ENCODE measurements around the gene IGFL2. TPM values are rescaled to one million over a fixed set of nuclear protein-coding genes. Genes with fewer than 3 reads are reported as not detected.

The IGFL2 gene
- total RNA-seq, 3 donors from 2014 or later = 0.38 to 0.53 TPM; not detected in 1

DNA sequence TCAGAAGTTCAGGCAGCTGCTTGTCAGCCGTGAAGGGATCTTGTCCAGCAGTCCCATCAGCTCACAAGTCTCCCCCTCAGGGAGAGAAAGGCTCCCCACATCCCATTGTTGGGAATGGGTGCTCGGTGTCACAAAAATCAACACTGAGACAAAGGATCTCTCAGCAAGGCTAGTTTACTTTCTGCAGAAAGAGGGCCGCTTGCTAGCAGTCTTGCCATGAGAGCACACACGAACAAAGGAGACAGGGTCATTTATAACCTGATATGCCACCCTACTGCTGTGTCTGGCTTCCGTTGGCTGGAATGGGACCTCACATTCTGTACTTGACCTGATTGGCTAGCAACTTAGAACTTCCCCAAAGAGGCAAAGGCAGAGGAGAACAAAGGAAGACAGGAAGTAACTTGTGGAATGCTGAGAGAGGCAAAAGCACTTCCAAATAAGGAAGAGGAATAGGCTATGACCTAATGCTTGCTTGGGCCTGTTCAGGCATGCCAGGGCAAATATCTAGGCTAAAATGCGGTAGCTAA lies 14.9 kb upstream of the IGFL2 start:
- TF ChIP-seq, protein P1, sequence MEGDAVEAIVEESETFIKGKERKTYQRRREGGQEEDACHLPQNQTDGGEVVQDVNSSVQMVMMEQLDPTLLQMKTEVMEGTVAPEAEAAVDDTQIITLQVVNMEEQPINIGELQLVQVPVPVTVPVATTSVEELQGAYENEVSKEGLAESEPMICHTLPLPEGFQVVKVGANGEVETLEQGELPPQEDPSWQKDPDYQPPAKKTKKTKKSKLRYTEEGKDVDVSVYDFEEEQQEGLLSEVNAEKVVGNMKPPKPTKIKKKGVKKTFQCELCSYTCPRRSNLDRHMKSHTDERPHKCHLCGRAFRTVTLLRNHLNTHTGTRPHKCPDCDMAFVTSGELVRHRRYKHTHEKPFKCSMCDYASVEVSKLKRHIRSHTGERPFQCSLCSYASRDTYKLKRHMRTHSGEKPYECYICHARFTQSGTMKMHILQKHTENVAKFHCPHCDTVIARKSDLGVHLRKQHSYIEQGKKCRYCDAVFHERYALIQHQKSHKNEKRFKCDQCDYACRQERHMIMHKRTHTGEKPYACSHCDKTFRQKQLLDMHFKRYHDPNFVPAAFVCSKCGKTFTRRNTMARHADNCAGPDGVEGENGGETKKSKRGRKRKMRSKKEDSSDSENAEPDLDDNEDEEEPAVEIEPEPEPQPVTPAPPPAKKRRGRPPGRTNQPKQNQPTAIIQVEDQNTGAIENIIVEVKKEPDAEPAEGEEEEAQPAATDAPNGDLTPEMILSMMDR (IDR thresholded peaks at IDR 0.05) = no peak
- H3K4me1 ChIP-seq (ENCODE audit: low read depth) = no peaks in the 10 kb centered on the region
- H3K36me3 ChIP-seq (ENCODE audit: low read depth) = no peaks in the 10 kb centered on the region
- intact Hi-C loops (cut with DNase I, micrococcal nuclease) = no loop called here
- ATAC-seq (no peak), DNase-seq (peak in 1 of 3 donors; percentile 11)
- H3K9me3 ChIP-seq = no peaks in the 10 kb centered on the region
- no peak overlapping the region for H3K4me3 ChIP-seq

DNA sequence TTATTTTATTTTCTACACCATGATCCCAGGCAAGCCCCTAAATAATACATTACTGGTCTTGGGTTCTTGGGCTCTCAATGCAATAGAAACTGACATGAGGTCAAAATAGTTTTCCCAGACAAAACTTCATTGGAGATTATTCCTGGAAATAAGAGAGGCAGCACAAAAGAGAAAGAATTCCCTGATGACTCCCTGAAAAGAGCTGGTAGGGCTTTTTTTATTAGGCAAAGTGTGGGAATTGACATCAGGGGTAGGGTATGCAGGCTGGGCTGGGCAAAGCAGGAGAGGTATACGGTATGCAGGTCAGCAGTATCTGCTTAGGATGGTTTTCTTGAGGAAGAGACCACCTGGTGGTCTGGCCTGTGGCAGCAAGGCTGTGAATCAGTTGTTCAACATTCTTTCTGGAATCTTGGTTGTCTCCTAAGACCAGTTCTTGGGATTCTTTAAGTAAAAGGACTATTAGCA lies 14.2 kb upstream of the IGFL2 start:
- Histone ChIP-seq H3K4me1 (ENCODE audit: low read depth) (no peaks in the 10 kb centered on the region), H3K36me3 (ENCODE audit: low read depth) (no peaks in the 10 kb centered on the region), H3K4me3 (no peak overlapping the region), H3K9me3 (no peaks in the 10 kb centered on the region)
- intact Hi-C loops (cut with DNase I, micrococcal nuclease) = no loop called here
- TF ChIP-seq, protein P1 (IDR thresholded peaks at IDR 0.05) = no peak
- no peak for ATAC-seq
- no peak for DNase-seq

DNA sequence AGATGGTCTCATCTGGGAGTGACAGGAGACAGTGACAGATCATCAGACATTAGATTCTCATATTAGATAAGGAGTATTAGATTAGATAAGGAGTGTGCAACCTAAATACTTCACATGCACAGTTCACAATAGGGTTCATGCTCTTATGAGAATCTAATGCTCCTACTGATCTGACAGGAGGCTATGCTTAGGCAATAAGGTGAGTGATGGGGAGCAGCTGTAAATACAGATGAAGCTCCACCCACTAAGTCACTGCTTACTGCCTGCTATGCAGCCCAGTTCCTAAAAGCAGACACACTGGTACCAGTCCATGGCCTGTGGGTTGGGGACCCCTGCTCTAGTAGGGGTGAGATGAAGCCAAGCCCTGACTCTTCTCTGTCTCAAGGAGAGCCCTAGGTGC lies 13.5 kb upstream of the IGFL2 start:
- intact Hi-C loops (cut with DNase I, micrococcal nuclease) = no loop called here
- ATAC-seq = no peak
- no peak overlapping the region for H3K4me3 ChIP-seq

DNA sequence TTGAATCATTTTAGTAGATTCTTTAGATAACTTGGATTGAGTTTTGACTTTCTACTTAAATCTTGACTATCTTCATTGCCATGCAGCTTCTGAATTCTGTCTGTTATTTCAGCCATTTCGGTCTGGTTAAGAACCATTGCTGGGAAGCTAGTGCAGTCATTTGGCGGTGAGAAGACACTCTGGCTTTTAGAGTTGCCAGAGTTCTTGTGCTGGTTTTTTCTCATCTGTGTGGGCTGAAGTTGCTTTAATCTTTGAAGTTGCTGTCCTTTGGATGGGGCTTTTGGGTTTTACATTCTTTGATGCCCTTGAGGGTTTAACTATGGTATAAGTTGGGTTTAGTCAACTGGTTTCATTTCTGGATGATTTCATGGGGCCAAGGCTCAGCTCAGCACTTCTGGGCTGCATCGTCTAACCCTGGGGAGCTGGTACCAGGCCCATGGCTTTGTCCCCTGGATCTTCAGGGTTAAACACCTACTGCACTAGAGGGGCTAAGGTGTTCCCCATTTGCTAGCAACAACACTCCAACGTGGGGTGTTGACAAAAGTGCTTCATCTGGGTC lies 10.0 kb upstream of the IGFL2 start:
- TF ChIP-seq, protein P1 (IDR thresholded peaks at IDR 0.05) = no peak
- intact Hi-C loops (cut with DNase I, micrococcal nuclease) = no loop called here
- Histone ChIP-seq H3K36me3 (ENCODE audit: low read depth) (no peaks in the 10 kb centered on the region), H3K4me3 (no peak overlapping the region), H3K4me1 (ENCODE audit: low read depth) (no peaks in the 10 kb centered on the region), H3K9me3 (no peaks in the 10 kb centered on the region)
- ATAC-seq (no peak), DNase-seq (no peak)

More for the DNA sequence above, 13.5 kb upstream of the IGFL2 start:
- Histone ChIP-seq H3K36me3 (ENCODE audit: low read depth) (no peaks in the 10 kb centered on the region), H3K4me1 (ENCODE audit: low read depth) (no peaks in the 10 kb centered on the region), H3K9me3 (no peaks in the 10 kb centered on the region)
- TF ChIP-seq, protein P1 (IDR thresholded peaks at IDR 0.05) = no peak
- DNase-seq = no peak

DNA sequence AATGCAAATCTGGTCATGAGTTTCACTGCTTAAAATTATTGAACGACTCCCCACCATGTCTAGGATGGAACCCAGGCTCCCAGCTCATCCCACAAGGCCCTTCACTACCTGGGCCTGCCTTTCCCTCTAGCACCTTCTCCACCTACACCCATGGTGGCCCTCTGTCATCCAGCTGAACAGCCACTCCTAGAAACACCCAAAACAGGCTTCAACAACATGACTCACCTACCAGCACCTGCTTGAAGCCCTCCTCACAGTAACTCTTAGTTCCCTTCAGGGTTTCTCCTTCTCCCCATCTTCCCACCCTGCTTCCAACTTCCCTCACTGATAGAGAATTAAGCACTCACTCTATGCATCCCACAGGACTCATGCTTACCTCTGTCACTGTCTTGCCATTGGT lies 6.6 kb upstream of the IGFL2 start:
- Histone ChIP-seq H3K36me3 (ENCODE audit: low read depth) (no peaks in the 10 kb centered on the region), H3K4me1 (ENCODE audit: low read depth) (no peaks in the 10 kb centered on the region), H3K4me3 (no peak overlapping the region), H3K9me3 (no peaks in the 10 kb centered on the region)
- intact Hi-C loops (cut with DNase I, micrococcal nuclease) = no loop called here
- TF ChIP-seq, protein P1 (IDR thresholded peaks at IDR 0.05) = no peak
- DNase-seq = no peak
- ATAC-seq = no peak
